SH-SY5Y (cell line): Measurements from ENCODE around the gene PNLIPRP1.

Experiments used
- GATA2 ChIP-seq: IDR thresholded peaks from 2 replicates; pipeline ENCODE4 v1.6.1; 2011; ENCODE audit warnings: mild to moderate bottlenecking, low read depth, low read length
- GATA3 ChIP-seq: IDR thresholded peaks from 2 replicates; pipeline ENCODE4 v1.6.1; 2011; ENCODE audit warnings: low read depth, mild to moderate bottlenecking, low read length, moderate library complexity

The PNLIPRP1 gene

GRCh38 chr10:116587878-116588591 lies 2.7 kb upstream of the PNLIPRP1 start:
- TF ChIP-seq GATA2 (no peak), GATA3 (no peak)

DNA sequence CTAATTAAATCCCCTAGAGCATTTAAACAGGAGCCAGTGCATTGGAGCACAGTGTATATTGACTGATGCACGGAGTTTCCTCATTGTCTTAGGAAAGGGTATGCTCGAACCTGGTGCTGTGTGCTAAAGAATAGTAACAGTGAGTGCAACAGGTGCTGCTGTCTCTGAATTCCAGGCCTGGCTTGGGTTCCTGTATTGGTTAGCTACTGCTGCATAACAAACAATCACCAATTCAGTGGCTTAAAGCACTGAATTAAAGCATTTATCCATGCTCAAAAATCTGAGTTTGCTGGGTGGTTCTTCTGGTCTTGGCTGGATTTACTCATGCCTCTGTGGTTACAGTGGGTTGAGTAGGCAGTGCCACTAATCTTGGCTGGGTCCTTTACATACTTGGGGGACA lies 1.8 kb upstream of the PNLIPRP1 start:
- TF ChIP-seq GATA2 (no peak), GATA3 (no peak)

DNA sequence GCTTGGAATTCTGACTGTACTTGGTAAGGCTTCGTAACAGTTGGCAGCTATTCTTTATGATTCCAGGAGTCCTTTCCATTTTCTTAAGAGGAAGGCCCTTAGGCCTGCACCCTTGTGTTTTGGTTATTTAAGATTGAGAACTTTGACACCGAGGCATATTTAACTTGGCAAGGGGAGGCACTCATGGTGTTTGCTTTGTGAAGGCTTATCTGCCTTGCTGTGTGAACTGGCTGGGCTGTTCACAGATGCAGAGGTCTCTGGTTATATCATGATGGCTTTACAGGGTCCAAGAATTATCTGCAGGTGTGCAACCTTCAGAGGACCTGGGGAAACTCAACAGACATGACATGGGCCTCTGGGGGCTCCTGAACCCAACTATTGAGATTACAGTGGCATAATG lies 833 bp upstream of the PNLIPRP1 start:
- TF ChIP-seq GATA2: no peak
- no peak for TF ChIP-seq GATA3

DNA sequence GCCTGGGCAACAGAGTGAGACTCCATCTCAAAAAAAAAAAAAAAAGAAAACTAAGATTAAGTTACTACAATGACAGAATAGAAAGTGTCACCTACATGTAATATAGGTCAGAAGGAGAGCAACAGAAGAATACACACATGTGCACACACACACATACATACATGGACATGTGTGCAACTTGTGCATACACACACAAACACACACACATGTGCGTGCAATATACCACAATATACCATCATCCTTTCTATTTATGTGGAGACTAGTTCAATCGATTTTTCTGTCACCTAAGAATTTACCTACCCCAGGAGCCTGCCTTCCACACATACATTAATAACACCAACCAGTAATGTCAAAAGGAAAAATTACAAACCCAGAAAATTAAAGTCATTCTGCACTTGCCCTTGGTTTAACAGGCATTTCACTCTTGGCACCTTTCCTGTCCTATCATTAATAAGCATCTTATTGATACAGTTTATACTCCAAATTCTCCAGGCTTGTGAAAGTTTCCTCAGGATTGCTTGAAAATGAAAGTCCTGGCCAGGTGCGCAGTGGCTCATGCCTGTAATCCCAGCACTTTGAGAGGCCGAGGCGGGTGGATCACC lies 2.5 kb downstream of the PNLIPRP1 start:
- no peak for TF ChIP-seq GATA3
- TF ChIP-seq GATA2: no peak

DNA sequence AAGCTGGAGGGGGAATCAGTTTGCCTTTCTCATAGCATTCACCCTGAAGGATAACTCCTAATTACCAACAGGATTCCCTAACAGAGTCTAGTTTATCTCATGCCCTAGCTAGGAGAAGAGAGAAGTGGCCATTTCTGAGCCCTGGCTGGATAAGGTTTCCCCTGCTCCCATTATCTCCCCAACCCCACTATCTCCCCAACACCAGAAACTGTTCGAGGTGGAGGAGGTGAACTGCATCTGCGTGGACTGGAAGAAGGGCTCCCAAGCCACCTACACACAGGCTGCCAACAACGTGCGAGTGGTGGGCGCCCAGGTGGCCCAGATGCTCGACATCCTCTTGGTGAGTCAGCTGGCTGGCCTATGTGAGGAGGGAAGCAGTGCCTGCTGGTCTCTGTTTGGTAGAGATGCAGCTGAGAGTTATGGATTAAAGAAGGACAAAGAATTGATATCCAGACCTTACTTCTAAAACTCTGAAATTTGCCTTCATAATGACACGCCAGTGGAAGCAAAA lies 3.8 kb downstream of the PNLIPRP1 start:
- TF ChIP-seq GATA3: no peak
- TF ChIP-seq GATA2: no peak

GRCh38 chr10:116596062-116596461 lies 5.3 kb downstream of the PNLIPRP1 start:
- TF ChIP-seq GATA3 (no peak), GATA2 (no peak)

GRCh38 chr10:116597543-116597942 lies 6.8 kb downstream of the PNLIPRP1 start:
- TF ChIP-seq GATA2: no peak
- TF ChIP-seq GATA3: no peak

GRCh38 chr10:116598329-116598728 lies 7.6 kb downstream of the PNLIPRP1 start:
- TF ChIP-seq GATA3 (no peak), GATA2 (no peak)

DNA sequence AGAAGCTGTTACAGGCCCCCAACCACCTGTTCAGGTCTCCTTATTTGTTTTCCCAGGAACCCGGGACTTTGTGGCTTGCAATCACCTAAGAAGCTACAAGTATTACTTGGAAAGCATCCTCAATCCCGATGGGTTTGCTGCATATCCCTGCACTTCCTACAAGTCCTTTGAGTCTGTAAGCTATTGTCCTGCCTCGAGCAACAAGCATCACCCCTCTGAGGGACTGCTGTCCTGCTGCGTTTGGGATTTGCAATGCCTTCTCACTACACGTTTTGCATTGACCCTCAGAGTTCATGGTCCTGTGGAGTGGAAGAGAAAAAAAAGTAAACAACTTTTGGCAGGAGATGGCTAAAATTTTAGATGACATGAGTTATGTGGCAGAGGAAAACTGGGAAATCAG lies 9.2 kb downstream of the PNLIPRP1 start:
- TF ChIP-seq GATA3 (no peak), GATA2 (no peak)

DNA sequence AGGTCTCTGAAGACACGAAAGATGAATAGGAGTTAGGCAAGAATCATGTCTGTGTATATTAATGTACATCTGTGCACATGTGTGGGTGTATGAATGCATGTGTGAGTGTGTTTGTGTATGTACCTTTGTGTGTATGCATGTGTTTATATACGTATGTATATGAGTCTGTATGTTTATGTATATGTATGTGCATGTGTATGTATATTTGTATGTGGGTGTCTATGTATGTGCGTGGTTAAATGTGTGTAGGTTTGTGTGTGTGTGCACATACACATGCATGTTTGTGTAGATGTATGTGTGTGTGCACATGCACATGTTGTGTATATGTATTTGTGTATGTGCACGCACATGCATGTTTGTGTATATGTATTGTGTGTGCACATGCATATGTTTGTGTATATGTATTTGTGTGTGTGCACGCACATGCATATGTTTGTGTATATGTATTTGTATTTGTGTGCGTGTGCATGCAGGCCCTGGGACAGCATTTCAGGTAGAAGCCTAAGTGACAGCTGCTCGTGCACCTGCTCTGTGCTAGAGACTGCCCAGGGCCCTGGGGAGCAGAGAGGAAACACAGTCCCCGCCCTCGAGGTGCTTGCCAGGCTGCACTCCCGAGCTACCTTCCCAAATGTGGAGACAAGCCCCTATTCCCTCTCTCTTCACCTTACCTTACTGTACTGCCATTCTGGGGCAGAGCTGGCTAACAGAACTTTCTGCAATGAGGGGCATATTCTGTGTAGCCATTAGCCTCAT lies 12.1 kb downstream of the PNLIPRP1 start:
- TF ChIP-seq GATA3: no peak
- TF ChIP-seq GATA2: no peak

GRCh38 chr10:116606061-116606483 lies 15.3 kb downstream of the PNLIPRP1 start:
- TF ChIP-seq GATA3: no peak
- TF ChIP-seq GATA2: no peak

GRCh38 chr10:116607336-116607735 lies 16.6 kb downstream of the PNLIPRP1 start:
- TF ChIP-seq GATA2 (no peak), GATA3 (no peak)

DNA sequence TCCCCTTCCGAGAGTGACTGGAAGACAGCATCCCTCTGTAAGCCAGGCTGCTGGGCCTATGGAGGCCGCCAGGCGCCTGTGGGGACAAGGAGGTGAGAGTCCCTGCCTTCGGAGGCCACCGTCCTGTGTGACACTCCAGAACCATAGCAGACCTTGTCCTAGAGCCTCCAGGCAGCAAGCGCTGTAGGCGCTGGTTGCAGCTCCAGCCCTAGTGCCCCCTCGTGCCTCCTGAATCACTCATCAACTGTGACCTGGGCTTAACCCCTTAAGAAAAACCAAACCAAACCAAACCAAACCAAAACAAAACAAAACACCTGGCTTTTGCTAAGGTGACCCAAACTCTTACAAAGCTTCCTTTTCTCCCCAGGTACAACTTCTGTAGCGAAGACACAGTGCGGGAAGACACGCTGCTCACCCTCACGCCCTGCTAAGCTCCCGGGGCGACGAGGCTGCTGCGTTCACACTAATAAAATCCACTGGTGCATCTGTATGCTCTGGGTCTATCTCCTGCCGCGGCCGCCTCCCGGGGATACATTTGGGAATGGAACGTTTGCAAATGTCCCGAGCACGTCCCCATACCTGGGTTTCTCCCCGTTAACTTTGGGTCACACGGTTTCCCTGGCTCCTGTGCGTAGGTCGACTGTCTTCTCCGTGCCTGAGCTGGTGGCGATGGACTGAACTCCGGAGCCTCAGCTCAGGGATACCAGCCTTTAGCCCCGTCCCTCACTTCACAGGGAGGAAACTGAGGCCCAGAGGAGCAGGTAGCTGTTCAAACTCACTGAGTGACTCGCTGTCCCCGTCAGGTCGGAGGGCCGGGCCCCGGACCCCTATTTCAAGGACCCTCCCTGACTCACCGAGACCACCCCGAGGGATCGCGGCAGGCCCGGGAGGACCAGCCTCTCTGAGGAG lies 18.2 kb downstream of the PNLIPRP1 start:
- TF ChIP-seq GATA3: no peak
- TF ChIP-seq GATA2: no peak
